GOT3 (cell line): ENCODE data around the gene GCNA.
"Not testable (repeated sequence)": the region's sequence is repeated elsewhere in the genome, so short reads cannot be mapped to it uniquely, and the experiment has no call there.

Experiments
- DNase-seq: peaks from one replicate; lab custom pipeline; 2025; ENCODE audit warnings: mixed read lengths; lab: John Stamatoyannopoulos, UW

GCNA gene

DNA sequence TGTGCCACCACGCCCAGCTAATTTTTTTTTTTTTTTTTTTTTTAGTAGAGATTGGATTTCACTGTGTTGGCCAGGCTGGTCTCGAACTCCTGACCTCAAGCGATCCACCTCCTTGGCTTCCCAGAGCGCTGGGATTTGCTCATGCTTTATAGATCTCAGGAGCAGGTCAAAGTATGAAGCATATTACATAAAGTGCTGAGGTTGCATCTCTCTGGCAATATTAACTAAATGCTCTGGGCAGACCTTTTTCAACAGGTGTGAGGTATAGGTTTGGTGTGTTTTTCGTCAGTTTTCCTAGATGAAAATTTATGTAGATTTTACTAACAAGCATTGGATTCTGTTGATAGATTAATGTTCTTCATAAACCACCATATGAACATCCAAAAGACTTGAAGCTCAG is 19.3 kb upstream of the GCNA start:
- no peak for DNase-seq

DNA sequence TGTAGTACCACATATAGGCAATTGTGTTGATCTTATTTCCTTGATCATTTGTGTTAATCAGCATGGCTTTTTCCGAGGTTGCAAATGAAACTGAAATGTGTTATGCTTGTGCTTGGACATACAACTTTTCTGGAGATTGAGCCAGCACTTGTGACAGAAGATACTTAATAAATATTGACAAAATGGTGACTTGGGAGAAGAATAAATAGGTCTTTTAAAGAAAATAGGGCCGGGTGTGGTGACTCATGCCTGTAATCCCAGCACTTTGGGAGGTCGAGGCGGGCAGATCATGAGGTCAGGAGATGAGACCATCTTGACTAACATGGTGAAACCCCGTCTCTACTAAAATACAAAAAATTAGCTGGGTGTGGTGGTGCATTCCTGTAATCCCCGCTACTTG is 18.5 kb upstream of the GCNA start:
- not testable (repeated sequence) for DNase-seq

DNA sequence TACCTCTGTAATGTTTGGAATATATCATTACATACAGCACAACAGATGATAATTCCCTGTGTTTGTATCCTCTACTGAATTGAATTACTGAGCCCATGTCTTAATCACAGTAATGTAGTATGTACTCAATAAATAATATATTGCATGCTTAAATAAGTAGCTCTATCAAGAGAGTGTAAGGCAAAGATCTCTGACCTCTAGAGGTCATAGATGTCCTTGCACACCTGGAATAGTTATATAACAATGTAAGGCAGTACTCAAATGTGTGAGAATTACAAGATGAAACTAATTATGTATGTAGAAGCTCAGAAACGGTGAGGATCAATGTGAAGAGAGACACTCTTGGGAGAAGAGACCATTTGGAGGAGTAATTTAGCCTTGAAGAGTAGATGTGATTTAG is 14.3 kb upstream of the GCNA start:
- DNase-seq = no peak

DNA sequence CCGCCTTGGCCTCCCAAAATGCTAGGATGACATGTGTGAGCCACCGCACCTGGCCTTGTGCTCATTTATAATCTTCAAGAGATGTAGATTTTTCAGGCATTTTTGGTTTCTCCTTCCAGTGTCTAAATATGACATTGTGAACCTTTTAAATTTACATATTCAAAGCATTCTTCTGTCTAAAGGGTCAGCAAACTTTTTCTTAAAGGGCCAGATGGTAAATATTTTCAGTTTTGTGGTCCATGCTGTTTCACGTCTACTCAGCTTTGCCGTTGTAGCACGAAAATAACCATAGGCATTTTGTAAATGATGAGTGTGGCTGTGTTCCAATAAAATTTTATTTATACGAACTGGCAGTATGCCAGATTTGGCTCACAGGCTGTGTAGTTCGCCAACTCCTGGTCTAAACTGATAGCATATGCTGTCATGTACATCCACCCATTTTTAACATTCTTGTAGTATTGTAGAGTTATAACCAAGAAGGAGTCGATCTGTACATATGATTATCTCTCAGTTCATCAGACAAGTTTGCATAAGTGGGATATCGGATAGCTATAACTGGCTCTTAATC is 12.7 kb upstream of the GCNA start:
- no peak for DNase-seq

DNA sequence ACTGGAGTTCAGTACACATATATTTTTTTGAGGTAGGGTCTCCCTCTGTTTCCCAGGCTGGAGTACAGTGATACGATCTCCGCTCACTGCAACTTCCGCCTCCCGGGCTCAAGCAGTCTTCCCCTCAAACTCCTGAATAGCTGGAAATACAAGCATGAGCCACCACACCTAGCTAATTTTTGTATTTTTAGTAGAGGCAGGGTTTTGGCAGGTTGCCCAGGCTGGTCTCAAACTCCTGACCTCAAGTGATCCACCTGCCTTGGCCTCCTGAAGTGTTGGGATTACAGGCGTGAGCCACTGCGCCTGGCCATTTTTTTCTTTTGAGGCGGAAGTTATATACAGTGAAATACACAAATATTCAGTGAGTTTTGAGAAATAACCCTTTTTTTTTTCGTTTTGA is 6.8 kb upstream of the GCNA start:
- not testable (repeated sequence) for DNase-seq

DNA sequence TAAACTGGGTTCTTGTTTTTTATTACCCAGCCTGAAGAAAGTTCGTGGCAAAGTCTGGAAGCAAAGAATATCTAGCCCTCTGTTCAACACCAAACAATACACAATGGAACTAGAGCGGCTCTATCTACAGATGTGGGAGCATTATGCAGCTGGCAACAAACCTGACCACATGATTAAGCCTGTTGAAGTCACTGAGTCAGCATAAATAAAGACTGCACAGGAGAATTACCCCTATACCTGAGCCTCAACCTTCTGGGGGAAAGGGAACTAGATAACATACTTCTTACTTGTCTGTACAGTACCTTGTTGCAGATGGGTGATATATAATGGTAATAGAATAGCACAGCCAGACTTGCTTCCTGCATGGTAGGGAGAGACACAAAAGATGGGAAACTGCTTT is 4.6 kb upstream of the GCNA start:
- DNase-seq = no peak

DNA sequence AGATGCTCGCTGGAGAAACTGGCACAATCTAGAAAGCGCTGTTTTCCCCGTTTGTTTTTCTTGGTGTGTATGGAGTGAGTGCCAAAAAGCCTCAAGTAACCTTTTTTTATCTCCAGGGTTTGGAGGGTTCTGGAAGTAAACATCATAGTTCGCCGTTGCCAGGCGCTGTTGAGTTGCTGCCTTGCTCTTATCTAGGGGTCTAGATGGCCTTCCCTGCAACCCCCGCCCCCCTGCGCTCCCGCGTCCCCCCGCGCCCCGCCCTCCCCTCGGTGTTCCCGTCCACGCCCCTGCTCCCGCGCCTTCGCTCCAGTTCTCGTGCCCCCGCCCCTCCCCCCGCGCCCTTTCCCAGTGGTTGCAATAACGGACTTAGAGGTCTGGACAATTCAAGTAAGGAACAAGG is 555 bp upstream of the GCNA start:
- DNase-seq = no peak

GRCh38 chrX:71579136-71579989 is 1.1 kb downstream of the GCNA start:
- DNase-seq = no peak

DNA sequence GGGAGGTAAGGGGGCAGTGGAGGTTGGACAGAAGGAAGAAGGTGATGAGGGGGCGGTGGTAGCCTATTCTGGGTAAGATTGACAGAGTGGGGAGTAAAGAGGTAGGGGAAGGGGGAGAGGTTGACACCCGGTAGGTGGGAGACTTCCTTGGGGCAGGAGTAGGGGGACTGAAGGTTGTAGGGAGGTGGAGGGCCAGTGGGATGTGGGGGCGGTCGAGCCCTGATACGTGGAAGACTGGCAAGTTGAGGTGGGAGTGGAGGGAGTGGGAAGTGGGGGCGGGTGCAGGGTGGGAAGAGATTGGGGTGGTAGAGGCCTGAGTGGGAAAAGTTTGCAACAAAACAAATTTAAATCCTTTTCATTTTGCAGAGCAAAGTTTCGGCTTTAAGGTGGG is 1.7 kb downstream of the GCNA start:
- no peak for DNase-seq

DNA sequence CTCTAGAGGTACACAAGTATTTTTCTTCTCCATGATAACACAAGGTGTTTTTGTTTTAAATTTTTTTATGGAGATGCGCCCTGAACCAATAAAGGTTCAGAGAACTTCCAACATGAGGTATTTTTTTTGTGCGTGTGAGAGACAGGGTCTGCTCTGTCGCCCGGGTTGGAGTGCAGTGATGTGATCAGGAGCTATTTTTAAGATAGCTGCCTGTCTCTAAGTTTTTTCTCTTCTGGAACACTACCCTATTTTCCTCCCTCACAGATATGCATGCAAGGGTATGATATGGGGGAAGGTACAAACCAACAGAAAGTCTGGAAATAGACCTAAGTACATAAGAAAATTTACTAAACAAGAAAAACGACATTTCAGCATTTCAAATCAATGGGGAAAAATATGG is 3.0 kb downstream of the GCNA start:
- no peak for DNase-seq

DNA sequence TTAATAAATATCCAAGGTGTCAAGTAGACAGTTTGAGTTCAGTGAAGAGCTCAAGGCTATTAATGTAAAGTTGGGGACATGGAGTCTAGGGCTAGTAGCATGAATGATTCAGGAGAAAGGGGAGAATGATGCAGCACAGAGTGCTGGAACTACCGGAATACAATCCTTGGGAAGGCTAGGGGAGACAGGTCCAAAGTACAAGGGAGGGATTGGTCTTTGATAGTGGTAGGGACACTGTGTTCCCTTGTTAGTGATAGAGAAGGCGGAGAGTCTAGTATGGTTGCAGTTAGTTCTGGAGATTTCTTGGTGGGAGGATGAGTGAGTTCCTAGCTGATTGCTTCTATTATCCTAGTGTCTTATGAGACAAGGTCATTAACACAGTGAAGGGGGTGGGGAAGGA is 8.7 kb downstream of the GCNA start:
- no peak for DNase-seq

GRCh38 chrX:71593210-71593609 is 15.0 kb downstream of the GCNA start:
- DNase-seq = not testable (repeated sequence)

DNA sequence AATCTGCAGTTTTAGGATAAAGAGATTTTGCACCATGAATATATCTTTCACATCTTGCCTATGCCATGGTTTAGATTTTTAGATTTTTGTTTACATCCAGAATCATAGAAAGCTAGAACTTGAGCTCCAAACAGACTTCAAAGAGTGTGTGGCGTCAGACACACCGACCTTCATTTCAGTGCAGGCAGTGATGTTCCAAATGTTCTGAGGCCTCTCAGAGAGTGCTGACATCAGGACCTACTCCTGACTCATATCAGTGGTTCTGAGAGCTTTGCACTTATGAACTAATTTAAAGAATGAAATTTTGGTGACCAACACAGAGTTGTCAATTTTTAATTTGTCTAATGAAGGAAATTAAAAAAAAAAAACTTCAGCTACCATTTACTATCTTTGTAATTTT is 21.7 kb downstream of the GCNA start:
- DNase-seq = no peak

- DNase-seq = no peak
These were observed 25.4 kb downstream of the GCNA start for GRCh38 chrX:71603618-71604017.

GRCh38 chrX:71604141-71604540 is 25.9 kb downstream of the GCNA start:
- DNase-seq = no peak

DNA sequence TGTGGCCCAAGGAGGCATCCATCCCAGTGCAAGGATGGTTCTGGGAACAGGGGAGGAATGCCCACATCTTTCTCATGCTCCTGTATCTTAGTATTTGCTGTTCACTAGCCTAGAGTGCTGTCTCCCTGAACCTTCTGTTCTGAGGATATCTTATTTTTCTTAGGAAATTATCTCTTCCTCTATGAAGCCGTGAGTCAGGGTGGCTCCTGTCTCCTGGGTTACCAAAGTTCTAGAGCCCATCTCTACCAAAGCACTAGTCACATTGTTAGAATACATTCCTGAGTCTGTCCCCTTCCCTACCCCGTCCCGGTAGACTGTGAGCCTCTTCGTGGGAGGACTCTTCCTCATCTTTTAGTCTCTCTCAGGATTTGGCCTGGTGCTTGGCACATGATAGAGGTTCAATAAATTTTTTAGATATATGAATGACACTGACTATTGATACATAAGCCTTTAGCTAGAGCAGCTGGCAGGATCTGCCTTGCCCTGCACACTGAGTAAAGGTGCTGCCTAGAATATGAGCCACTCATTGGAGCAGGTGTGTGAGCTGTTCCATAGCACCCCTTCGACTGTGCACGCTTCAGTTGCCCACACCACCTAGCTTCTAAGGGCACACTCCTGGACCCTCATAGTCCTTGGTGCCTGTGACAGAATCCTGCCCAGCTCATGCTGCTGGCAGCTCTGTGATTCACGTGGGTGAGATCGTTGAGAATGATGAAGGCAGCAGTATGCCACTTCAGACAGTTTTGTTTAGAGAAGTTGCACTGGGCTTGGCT is 26.7 kb downstream of the GCNA start:
- no peak for DNase-seq

DNA sequence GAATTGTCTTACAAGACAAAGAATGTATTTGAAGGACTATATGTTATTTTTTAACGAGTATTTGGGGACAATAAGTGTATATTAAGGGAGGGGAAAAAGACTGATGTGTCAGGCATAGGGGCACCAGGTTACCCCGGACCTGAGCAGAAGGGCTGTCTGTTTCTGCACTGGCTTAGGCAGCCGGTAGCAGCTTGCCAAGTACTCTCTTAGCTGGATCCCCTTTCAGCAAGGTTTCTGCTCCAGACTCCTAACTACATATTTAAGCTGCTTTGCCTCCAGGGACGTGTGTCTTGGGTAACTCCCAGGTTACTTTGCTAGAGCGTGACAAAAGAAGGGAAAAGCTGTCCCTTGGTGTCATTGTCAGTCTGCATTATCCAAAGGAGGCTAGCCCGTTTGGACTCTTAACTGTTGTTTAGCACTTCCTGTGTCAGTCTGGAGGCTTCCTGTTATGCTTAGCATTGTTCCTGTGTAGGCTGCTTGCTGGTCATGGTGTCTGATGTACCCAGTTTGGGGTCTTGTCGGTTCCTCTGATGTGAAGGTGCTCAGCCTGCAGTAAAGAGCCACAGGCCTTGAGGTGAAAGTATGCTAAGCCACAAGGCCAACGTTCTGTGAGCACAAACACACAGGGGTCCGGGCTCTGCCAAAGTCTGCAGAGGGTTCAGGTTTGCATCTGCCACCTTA is 28.4 kb downstream of the GCNA start:
- DNase-seq = no peak

GRCh38 chrX:71607488-71607887 is 29.3 kb downstream of the GCNA start:
- DNase-seq = no peak

GRCh38 chrX:71609095-71609750 is 31.0 kb downstream of the GCNA start:
- DNase-seq = no peak

DNA sequence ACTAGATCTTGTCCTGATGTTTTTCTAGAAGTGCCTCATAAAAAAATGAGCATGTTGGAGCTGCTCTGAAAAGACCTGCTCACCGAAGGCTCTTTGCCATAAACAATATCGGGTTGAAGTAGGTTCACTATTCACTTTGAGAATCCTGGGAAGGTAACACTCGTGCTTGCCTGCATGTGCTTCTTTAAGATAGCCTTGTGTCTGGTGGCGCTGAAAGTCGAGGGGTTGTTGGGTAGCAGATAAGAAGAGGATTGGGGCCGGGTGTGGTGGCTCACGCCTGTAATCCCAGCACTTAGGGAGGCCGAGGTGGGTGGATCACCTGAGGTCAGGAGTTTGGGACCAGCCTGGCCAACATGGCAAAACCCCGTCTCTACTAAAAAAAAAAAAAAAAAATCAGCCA is 33.5 kb downstream of the GCNA start:
- not testable (repeated sequence) for DNase-seq

DNA sequence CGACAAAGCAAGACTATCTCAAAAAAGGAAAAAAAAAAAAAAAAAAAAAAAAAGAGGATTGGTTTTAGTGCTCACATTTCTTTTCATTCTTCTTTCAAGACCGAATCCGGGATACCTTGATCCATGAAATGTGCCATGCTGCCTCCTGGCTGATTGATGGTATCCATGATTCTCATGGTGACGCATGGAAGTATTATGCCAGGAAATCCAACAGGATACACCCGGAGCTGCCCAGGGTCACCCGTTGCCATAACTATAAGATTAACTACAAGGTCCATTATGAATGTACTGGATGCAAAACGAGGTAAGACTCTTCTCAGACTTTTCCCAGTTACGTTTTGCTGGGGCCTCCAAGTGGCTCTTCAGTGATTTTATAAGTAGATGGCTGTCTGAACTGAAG is 34.0 kb downstream of the GCNA start:
- DNase-seq = no peak

- DNase-seq = no peak
These were observed 36.8 kb downstream of the GCNA start for GRCh38 chrX:71615056-71615455.
